NCI-H82 (cell line): ENCODE results near the gene KCNQ1OT1.

ENCODE experiments used
- DNase-seq: peaks from one replicate; lab custom pipeline; 2025; lab: John Stamatoyannopoulos, UW

KCNQ1OT1 gene

GRCh38 chr11:2594267-2594666, 105.5 kb downstream of the KCNQ1OT1 start:
- DNase-seq, result no peak

- DNase-seq, result no peak
These were observed 106.3 kb downstream of the KCNQ1OT1 start for GRCh38 chr11:2593393-2593950.

GRCh38 chr11:2592559-2593392, 107.0 kb downstream of the KCNQ1OT1 start:
- no peak for DNase-seq

- no peak for DNase-seq
These were observed 108.0 kb downstream of the KCNQ1OT1 start for GRCh38 chr11:2591805-2592204.

- DNase-seq, result no peak
These were observed 108.6 kb downstream of the KCNQ1OT1 start for GRCh38 chr11:2590965-2591754.

- DNase-seq, result no peak
These were observed 109.4 kb downstream of the KCNQ1OT1 start for GRCh38 chr11:2590131-2590964.

GRCh38 chr11:2589538-2589934, 110.3 kb downstream of the KCNQ1OT1 start:
- no peak for DNase-seq

GRCh38 chr11:2588809-2589537, 110.8 kb downstream of the KCNQ1OT1 start:
- DNase-seq, result no peak

GRCh38 chr11:2587976-2588748, 111.6 kb downstream of the KCNQ1OT1 start:
- no peak for DNase-seq

- no peak for DNase-seq
These were observed 112.5 kb downstream of the KCNQ1OT1 start for GRCh38 chr11:2587132-2587930.

GRCh38 chr11:2586793-2587131, 113.0 kb downstream of the KCNQ1OT1 start:
- DNase-seq, result no peak

GRCh38 chr11:2586087-2586792, 113.6 kb downstream of the KCNQ1OT1 start:
- DNase-seq, result no peak

GRCh38 chr11:2585566-2586086, 114.2 kb downstream of the KCNQ1OT1 start:
- no peak for DNase-seq

- no peak for DNase-seq
These were observed 114.8 kb downstream of the KCNQ1OT1 start for GRCh38 chr11:2584812-2585565.

GRCh38 chr11:2584434-2584811, 115.4 kb downstream of the KCNQ1OT1 start:
- no peak for DNase-seq

GRCh38 chr11:2583605-2583958, 116.2 kb downstream of the KCNQ1OT1 start:
- no peak for DNase-seq

- DNase-seq, result no peak
These were observed 116.7 kb downstream of the KCNQ1OT1 start for GRCh38 chr11:2582946-2583604.
